Thyroid gland (tissue), 4 donors: ENCODE results near the gene DFFB. TPM values are rescaled to one million over a fixed set of nuclear protein-coding genes. Genes with fewer than 3 reads are reported as not detected.
"Not testable (repeated sequence)": the region's sequence is repeated elsewhere in the genome, so short reads cannot be mapped to it uniquely, and the experiment has no call there.

Experiments used
- DNase-seq, 2 donors: peaks; one replicate each; pipeline ENCODE4 v3.0.0-alpha.2; 2019
- H3K27ac ChIP-seq, 3 donors: fragments of 200-600 bp; sonication (generic); 1 replicate in 2 of 3; 2 replicates in 1 of 3; pipeline ENCODE4 v1.5.1; 2016 to 2019; ENCODE audit warnings: mild to moderate bottlenecking in 1 of 3, moderate library complexity in 1 of 3
- H3K27me3 ChIP-seq: fragments of 200-600 bp; sonication (generic); one replicate; pipeline ENCODE4 v1.5.1; 2019
- H3K36me3 ChIP-seq, 2 donors: fragments of 200-600 bp; sonication (generic); one replicate each; pipeline ENCODE4 v1.5.1; 2016 to 2019
- H3K4me1 ChIP-seq, 2 donors: fragments of 200-600 bp; sonication (generic); one replicate each; pipeline ENCODE4 v1.5.1; 2017 to 2019
- H3K4me3 ChIP-seq, 3 donors: fragments of 200-600 bp; sonication (generic); replicated peaks in 1 of 3; 1 replicate in 2 of 3; 2 replicates in 1 of 3; pipeline ENCODE4 v1.5.1; 2016; ENCODE audit warnings: mild to moderate bottlenecking in 1 of 3
- H3K9me3 ChIP-seq: fragments of 200-600 bp; sonication (generic); one replicate; pipeline ENCODE4 v1.5.1; 2017
- POLR2A ChIP-seq, 2 donors: fragments of 450-650 bp; IDR thresholded peaks; one replicate each; pipeline ENCODE4 v1.6.1; 2017; ENCODE audit warnings: antibody characterized with exemption in 2 of 2, mild to moderate bottlenecking in 2 of 2, moderate library complexity in 1 of 2
- WGBS, 2 donors: methylation state at CpG; one replicate each; pipeline ENCODE4 v1.1.5; 2017; 5-methylcytosine and 5-hydroxymethylcytosine counted together
- intact Hi-C: fragments of 100-400 bp; cut with DNase I; formaldehyde crosslinking; loops from one replicate; pipeline ENCODE4 v1.15.1; 2023
- total RNA-seq, 4 donors: library from RNA; depleted of rRNA; stranded (reverse); fragments of >200 nt; gene quantifications; one replicate each; pipeline ENCODE4 v1.2.3, GENCODE V29; 2016
- TF ChIP-seq, protein P1 (sequence below), 6 experiments: fragments of 200-600 bp in 3 of 6; fragments of 450-650 bp in 3 of 6; sonication (generic) in 3 of 6; IDR thresholded peaks; one replicate each; pipeline ENCODE4 v1.5.1; 2016 to 2019; ENCODE audit warnings: antibody characterized with exemption in 6 of 6, mild to moderate bottlenecking in 2 of 6, inconsistent platforms in 1 of 6, moderate library complexity in 1 of 6

Gene DFFB, protein sequence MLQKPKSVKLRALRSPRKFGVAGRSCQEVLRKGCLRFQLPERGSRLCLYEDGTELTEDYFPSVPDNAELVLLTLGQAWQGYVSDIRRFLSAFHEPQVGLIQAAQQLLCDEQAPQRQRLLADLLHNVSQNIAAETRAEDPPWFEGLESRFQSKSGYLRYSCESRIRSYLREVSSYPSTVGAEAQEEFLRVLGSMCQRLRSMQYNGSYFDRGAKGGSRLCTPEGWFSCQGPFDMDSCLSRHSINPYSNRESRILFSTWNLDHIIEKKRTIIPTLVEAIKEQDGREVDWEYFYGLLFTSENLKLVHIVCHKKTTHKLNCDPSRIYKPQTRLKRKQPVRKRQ
- 1 to 10 TPM; 5.1 to 8.6 (median 6.8) TPM for total RNA-seq

DNA sequence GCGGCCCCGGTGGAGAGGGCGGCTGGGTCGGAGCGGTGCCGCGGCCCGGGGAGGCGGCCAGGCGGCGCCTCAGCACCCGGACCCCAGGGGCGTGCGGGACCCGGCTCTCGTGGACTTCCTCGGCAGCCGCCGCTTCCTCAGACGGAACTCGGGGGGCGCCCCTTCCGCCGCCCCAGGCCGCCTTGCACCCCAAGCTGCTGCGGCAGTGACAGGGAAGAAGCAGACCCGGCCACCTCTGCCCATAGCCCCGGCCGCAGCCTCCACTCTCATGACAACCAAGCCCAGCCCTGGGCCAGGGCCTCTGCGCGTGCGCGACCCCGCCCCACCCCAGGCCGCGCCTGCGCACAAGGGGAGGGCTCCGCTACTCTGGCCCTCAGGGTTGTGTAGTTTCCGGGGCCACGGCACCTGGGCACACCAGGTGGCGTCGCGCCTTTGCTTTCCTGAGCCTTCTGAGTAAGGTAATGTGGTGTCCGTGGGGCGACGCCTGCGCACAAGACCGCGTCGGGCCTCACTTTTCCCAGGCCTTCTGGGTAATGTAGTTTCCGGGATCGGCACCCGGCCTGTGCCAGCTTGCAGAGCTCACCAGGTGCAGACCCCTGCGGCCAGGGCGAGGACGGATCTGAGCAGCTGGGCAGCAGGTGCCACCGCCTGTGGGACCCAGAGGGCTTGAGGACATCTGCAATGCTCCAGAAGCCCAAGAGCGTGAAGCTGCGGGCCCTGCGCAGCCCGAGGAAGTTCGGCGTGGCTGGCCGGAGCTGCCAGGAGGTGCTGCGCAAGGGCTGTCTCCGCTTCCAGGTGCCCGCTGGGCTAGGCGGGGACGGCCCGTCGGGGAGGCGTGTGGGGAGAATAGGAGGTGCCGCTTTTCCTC is at the start of gene DFFB, which contains the start of gene CEP104:
TSS of gene DFFB (plus strand) at position 554 of the 868 bp plus-strand sequence. CDS start at position 682, 128 bp downstream.
TSS of gene CEP104 (minus strand) at position 289 of the 868 bp plus-strand sequence. CDS start 4,804 bp downstream, outside the sequence.
- peak; percentile 99 for DNase-seq
- Histone ChIP-seq H3K9me3 (no peaks in the 10 kb centered on the region), H3K4me3 (peak within 1 kb of the TSS; percentile 56 to 89 (median 64)), H3K4me1 (peaks cover 18 to 23% of the 10 kb centered on the region in 2 donors), H3K27ac (peak within 1 kb of the TSS; percentile 60 to 72 (median 63)), H3K36me3 (no peaks in the 10 kb centered on the region), H3K27me3 (no peaks in the 10 kb centered on the region)
- 0% methylated on average over 5 to 24 of the region's 73 CpGs for WGBS, 2 donors
- intact Hi-C loops: loop anchor here (5.0 kb wide), 1 partner anchor 40 kb away; no protein-coding TSS in a partner anchor
- TF ChIP-seq POLR2A (IDR thresholded peaks at IDR 0.05): peak; percentile 35 to 92
- TF ChIP-seq, protein P1, sequence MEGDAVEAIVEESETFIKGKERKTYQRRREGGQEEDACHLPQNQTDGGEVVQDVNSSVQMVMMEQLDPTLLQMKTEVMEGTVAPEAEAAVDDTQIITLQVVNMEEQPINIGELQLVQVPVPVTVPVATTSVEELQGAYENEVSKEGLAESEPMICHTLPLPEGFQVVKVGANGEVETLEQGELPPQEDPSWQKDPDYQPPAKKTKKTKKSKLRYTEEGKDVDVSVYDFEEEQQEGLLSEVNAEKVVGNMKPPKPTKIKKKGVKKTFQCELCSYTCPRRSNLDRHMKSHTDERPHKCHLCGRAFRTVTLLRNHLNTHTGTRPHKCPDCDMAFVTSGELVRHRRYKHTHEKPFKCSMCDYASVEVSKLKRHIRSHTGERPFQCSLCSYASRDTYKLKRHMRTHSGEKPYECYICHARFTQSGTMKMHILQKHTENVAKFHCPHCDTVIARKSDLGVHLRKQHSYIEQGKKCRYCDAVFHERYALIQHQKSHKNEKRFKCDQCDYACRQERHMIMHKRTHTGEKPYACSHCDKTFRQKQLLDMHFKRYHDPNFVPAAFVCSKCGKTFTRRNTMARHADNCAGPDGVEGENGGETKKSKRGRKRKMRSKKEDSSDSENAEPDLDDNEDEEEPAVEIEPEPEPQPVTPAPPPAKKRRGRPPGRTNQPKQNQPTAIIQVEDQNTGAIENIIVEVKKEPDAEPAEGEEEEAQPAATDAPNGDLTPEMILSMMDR (IDR thresholded peaks at IDR 0.05): peak in 4 of 6 experiments; percentile 32 to 72 (median 46)

DNA sequence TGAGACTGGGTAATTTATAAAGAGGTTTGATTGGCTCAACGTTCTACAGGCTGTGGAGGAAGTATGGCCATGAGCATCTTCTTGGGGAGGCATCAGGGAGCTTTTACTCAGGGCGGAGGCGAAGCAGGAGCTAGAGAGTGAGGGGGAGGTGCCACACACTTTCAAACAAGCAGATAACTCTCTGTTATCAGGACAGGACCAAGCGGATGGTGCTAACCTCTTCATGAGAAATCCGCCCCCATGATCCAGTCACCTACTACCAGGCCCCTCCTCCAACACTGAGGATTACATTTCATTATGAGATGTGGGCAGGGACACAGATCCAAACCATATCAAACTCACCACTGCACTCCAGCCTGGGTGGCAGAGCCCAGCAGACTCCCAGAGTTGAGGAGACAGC is 49.5 kb upstream of the DFFB start:
- Histone ChIP-seq H3K27ac (no peak overlapping the region), H3K36me3 (no peaks in the 10 kb centered on the region), H3K4me1 (no peaks in the 10 kb centered on the region), H3K9me3 (no peaks in the 10 kb centered on the region), H3K4me3 (no peak overlapping the region), H3K27me3 (no peaks in the 10 kb centered on the region)
- DNase-seq: no peak
- intact Hi-C loops: no loop called here
- 64 to 83% methylated on average over 5 of the region's 5 CpGs for WGBS, 2 donors
- TF ChIP-seq, protein P1 (IDR thresholded peaks at IDR 0.05): no peak
- no peak for TF ChIP-seq POLR2A (IDR thresholded peaks at IDR 0.05)

DNA sequence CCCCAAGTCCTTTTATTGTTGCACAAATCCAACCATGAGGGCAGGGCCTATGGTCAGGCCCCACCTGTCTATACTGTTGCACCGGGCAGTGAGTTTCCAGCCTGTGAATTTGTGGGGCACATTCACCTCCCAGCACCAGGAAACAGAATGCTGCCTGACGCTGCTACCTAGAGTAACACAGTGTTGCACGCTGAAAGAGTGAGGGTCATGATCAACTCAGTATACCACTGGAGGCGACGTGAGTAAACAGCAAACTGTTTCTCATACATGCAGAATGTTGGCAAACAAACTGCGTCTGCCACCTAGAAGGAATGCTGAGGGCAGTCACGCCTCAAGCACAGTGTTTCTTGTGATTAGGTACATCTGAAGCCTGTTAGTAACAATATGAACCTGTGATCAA is 47.6 kb upstream of the DFFB start:
- H3K4me1 ChIP-seq: no peaks in the 10 kb centered on the region
- H3K27me3 ChIP-seq: no peaks in the 10 kb centered on the region
- H3K27ac ChIP-seq: no peak overlapping the region
- peaks cover 7% of the 10 kb centered on the region in 2 donors for H3K36me3 ChIP-seq
- H3K4me3 ChIP-seq: no peak overlapping the region
- no peak for DNase-seq
- WGBS, 2 donors: 67 to 75% methylated on average over 7 of the region's 7 CpGs
- intact Hi-C loops: no loop called here
- no peaks in the 10 kb centered on the region for H3K9me3 ChIP-seq
- TF ChIP-seq, protein P1 (IDR thresholded peaks at IDR 0.05): no peak
- no peak for TF ChIP-seq POLR2A (IDR thresholded peaks at IDR 0.05)

DNA sequence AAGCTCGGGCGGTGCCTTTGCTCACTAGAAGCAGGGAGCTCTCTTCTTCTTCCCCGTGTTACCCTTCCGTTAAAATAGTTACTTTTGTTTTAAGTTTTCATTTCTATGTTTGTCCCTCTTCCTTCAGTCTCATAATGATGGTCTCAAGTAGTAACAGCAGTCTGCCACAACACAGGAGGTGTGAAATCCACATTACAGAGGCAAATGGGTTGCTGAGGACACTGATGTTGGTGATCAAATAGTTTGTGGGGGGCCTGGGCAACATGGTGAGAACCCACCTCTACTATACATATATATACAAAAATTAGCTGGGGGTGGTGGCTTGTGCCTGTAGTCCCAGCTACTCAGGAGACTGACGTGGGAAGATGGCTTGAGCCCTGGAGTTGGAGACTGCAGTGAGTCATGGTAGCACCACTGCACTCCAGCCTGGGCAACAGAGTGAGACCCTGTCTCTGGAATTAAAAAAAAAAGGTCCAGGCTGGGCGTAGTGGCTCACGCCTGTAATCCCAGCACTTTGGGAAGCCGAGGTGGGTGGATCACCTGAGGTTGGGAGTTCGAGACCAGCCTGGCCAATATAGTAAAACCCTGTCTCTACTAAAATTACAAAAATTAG is 47.0 kb upstream of the DFFB start:
- H3K27me3 ChIP-seq, H3K27ac ChIP-seq, intact Hi-C loops, DNase-seq, H3K4me1 ChIP-seq, H3K4me3 ChIP-seq, H3K9me3 ChIP-seq: not testable (repeated sequence)
- H3K36me3 ChIP-seq: peaks cover 12 to 13% of the 10 kb centered on the region in 2 donors
- 81% methylated on average over 9 of the region's 9 CpGs for WGBS, 2 donors

DNA sequence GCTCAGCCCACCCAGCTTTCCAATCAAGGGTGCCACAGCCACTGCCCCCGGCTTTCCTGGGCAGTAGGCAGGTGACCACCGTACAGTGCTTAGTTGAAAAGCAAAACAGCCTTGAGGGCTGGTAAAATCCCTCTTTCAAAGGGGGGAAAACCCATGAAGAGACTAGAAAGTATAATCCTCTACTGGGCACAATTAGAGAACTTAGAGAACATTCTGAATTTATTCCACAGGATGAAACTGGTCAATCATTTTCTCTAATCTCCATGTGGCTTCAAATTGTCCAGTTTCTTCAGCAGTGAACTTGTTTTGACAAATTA is 45.7 kb upstream of the DFFB start:
- no peaks in the 10 kb centered on the region for H3K27me3 ChIP-seq
- DNase-seq: no peak
- intact Hi-C loops: no loop called here
- H3K9me3 ChIP-seq: no peaks in the 10 kb centered on the region
- TF ChIP-seq, protein P1 (IDR thresholded peaks at IDR 0.05): no peak
- no peak for TF ChIP-seq POLR2A (IDR thresholded peaks at IDR 0.05)
- H3K27ac ChIP-seq: no peak overlapping the region
- peaks cover 14 to 19% of the 10 kb centered on the region in 2 donors for H3K36me3 ChIP-seq
- no peaks in the 10 kb centered on the region for H3K4me1 ChIP-seq
- 58 to 71% methylated on average over 2 of the region's 2 CpGs for WGBS, 2 donors
- H3K4me3 ChIP-seq: no peak overlapping the region
